ENCODE results near the gene PTBP3. TPM values are rescaled to one million over a fixed set of nuclear protein-coding genes. Genes with fewer than 3 reads are reported as not detected.

The PTBP3 gene
- total and polyA plus RNA-seq, 2 experiments from 2014 or later, result 14.7 to 26.5 TPM

DNA sequence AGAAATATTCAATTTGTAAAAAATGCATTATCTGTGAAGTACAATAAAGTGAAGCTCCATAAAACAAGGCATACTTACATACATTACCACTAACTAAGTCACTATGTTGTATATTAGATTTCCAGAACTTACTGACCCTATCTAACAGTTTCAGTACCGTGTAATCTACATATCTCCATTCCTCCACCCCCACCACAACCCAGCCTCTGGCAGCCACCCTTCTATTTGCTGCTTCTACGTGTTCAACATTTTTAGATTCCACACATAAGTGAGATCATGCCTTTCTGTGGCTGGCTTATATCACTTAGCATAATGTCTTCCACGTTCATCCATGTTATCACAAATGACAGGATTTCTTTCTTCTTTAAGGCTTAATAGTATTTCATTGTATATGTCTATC is 31.3 kb upstream of the PTBP3 start:
- Histone ChIP-seq H3K9ac (no peak overlapping the region), H3K9me2 (ENCODE audit: insufficient read depth) (no peaks in the 10 kb centered on the region), H3K27me3 (replicated peaks; ENCODE audit: insufficient read depth) (no peaks in the 10 kb centered on the region), H3K4me3 (no peak overlapping the region), H4K20me1 (ENCODE audit: insufficient read depth) (no peaks in the 10 kb centered on the region), H3K4me1 (ENCODE audit: insufficient read depth) (peaks cover 12% of the 10 kb centered on the region), H3K36me3 (ENCODE audit: low read depth) (no peaks in the 10 kb centered on the region), H2AFZ (no peak overlapping the region), H3K79me2 (ENCODE audit: insufficient read depth) (no peaks in the 10 kb centered on the region), H3F3A (ENCODE audit: insufficient read depth) (peaks cover 10% of the 10 kb centered on the region; the same call in 1 of the 2 replicates), H3K27ac (no peak overlapping the region), H3K9me3 (ENCODE audit: low read depth) (no peaks in the 10 kb centered on the region), H3K4me2 (ENCODE audit: unreplicated experiment) (no peak overlapping the region)
- in situ Hi-C loops (cut with MboI), result no loop called here
- DNase-seq, result no peak
- TF ChIP-seq EZH2 (IDR thresholded peaks at IDR 0.05; ENCODE audit: insufficient read depth, poor library complexity, severe bottlenecking) (no peak), EZH2phosphoT487 (IDR thresholded peaks at IDR 0.05; ENCODE audit: insufficient read depth, low read depth) (no peak)
- WGBS, 2 experiments (ENCODE audit: low coverage in 1 of 2, low lambda C conversion rate in 2 of 2, missing lambda C conversion rate in 2 of 2), result 53 to 56% methylated on average over 3 of the region's 3 CpGs

DNA sequence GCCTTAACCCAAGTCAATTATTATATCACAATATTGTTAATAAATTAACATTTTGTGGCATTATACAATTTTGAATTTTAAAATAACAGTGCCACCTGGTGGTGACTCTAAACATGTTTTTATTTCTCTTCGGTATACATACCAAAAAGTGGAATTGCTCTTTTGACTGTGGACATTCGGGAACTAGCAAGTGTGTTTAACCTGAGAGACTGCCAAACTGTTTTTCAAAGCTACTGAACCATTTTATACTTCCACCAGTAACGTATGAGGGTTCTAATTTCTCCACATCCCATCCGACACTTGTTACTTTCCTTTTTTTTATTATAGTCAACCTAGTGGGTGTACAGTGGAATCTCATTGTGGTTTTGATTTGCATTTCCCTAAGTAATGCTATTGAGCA is 28.2 kb upstream of the PTBP3 start:
- Histone ChIP-seq H3K4me3 (no peak overlapping the region), H3K9me3 (ENCODE audit: low read depth) (no peaks in the 10 kb centered on the region), H3F3A (ENCODE audit: insufficient read depth) (peaks cover 11% of the 10 kb centered on the region; the same call in 1 of the 2 replicates), H3K4me2 (ENCODE audit: unreplicated experiment) (no peak overlapping the region), H3K79me2 (ENCODE audit: insufficient read depth) (no peaks in the 10 kb centered on the region), H3K9me2 (ENCODE audit: insufficient read depth) (no peaks in the 10 kb centered on the region), H4K20me1 (ENCODE audit: insufficient read depth) (no peaks in the 10 kb centered on the region), H3K4me1 (ENCODE audit: insufficient read depth) (peaks cover 12% of the 10 kb centered on the region), H3K27me3 (replicated peaks; ENCODE audit: insufficient read depth) (no peaks in the 10 kb centered on the region), H3K27ac (no peak overlapping the region), H3K36me3 (ENCODE audit: low read depth) (no peaks in the 10 kb centered on the region), H2AFZ (no peak overlapping the region; the same call in 1 of the 2 replicates), H3K9ac (no peak overlapping the region)
- WGBS, 2 experiments (ENCODE audit: low coverage in 1 of 2, low lambda C conversion rate in 2 of 2, missing lambda C conversion rate in 2 of 2), result 23 to 24% methylated on average over 4 of the region's 4 CpGs
- in situ Hi-C loops (cut with MboI), result no loop called here
- TF ChIP-seq EZH2phosphoT487 (IDR thresholded peaks at IDR 0.05; ENCODE audit: insufficient read depth, low read depth) (no peak), EZH2 (IDR thresholded peaks at IDR 0.05; ENCODE audit: insufficient read depth, poor library complexity, severe bottlenecking) (no peak)
- DNase-seq, result peak; percentile 53

DNA sequence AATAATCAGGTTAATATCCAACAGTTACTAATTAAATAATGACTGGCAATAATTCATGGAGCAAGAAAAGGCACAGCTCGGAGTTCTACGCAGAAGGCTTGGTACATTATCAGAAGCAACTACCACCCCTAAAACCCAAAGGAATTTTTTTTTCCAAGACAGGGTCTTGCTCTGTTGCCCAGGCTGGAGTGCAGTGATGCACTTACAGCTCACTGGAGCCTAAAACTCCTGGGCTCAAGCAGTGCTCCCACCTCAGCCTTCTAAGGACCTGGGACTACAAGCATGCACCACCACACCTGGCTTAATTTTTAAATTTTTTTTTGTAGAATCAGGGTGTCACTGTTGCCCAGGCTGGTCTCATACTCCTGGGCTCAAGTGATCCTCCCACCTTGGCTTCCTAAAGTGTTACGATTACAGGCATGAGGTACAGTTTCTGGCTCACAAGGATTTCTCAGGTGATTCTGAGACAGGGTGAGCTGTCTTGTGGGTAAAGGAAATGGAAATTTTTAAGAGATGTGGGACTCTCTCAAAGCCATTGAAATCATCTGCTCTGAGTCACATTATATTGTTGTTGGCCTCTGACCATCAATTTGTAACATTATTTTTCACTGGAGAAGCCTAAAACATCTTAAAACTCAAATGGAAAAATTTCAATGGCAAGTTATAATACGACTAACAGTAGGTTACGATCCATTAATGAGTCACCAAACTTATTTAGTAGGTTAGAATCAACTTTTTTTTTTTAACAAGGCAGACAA is 26.8 kb upstream of the PTBP3 start:
- 58 to 64% methylated on average over 5 of the region's 5 CpGs for WGBS, 2 experiments (ENCODE audit: low coverage in 1 of 2, low lambda C conversion rate in 2 of 2, missing lambda C conversion rate in 2 of 2)
- no peaks in the 10 kb centered on the region for H3K9me3 ChIP-seq (ENCODE audit: low read depth)
- H3K4me2 ChIP-seq (ENCODE audit: unreplicated experiment), result peak overlapping the region; percentile 38
- in situ Hi-C loops (cut with MboI), result no loop called here
- H3K9me2 ChIP-seq (ENCODE audit: insufficient read depth), result no peaks in the 10 kb centered on the region
- no peak overlapping the region for H3K4me3 ChIP-seq
- H3K79me2 ChIP-seq (ENCODE audit: insufficient read depth), result no peaks in the 10 kb centered on the region
- no peaks in the 10 kb centered on the region for H3K27me3 ChIP-seq (replicated peaks; ENCODE audit: insufficient read depth)
- TF ChIP-seq EZH2phosphoT487 (IDR thresholded peaks at IDR 0.05; ENCODE audit: insufficient read depth, low read depth) (no peak), EZH2 (IDR thresholded peaks at IDR 0.05; ENCODE audit: insufficient read depth, poor library complexity, severe bottlenecking) (no peak)
- no peak overlapping the region for H3K9ac ChIP-seq
- H3F3A ChIP-seq (ENCODE audit: insufficient read depth), result peaks cover 11% of the 10 kb centered on the region; the same call in 1 of the 2 replicates
- DNase-seq, result peak; percentile 78
- H3K36me3 ChIP-seq (ENCODE audit: low read depth), result no peaks in the 10 kb centered on the region
- peaks cover 12% of the 10 kb centered on the region for H3K4me1 ChIP-seq (ENCODE audit: insufficient read depth)
- no peak overlapping the region for H2AFZ ChIP-seq
- no peaks in the 10 kb centered on the region for H4K20me1 ChIP-seq (ENCODE audit: insufficient read depth)
- peak overlapping the region; percentile 23 for H3K27ac ChIP-seq

DNA sequence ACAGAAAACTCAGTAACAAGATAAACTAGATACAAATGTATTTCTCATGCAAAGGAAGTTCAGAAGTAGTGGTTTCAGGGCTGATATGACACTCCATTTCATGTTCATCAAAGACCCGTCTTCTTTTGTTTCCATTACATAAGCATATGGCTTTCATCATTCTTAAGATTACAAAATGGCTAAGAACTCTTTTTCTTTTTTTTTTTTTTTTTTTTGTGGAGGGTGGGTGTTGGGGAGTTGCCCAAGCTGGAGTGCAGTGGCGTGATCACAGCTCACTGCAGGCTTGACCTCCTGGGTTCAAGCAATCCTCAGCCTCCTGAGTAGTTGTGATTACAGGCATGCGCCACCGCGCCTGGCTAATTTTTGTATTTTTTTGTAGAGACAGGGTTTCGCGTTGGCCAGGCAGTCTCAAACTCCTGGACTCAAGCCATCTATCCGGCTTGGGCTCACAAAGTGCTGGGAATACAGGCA is 22.0 kb upstream of the PTBP3 start:
- no peak overlapping the region for H3K9ac ChIP-seq
- no peak for DNase-seq
- no peak overlapping the region for H3K27ac ChIP-seq
- H3K9me3 ChIP-seq (ENCODE audit: low read depth), result no peaks in the 10 kb centered on the region
- H3K79me2 ChIP-seq (ENCODE audit: insufficient read depth), result no peaks in the 10 kb centered on the region
- WGBS, 2 experiments (ENCODE audit: low coverage in 1 of 2, low lambda C conversion rate in 2 of 2, missing lambda C conversion rate in 2 of 2), result 75 to 79% methylated on average over 7 to 8 of the region's 8 CpGs
- H3K9me2 ChIP-seq (ENCODE audit: insufficient read depth), result no peaks in the 10 kb centered on the region
- no peak overlapping the region for H3K4me2 ChIP-seq (ENCODE audit: unreplicated experiment)
- 0 out of 2 replicates have a peak, but pooled peaks cover 8% of the 10 kb centered on the region for H3F3A ChIP-seq (ENCODE audit: insufficient read depth)
- in situ Hi-C loops (cut with MboI), result loop anchor here (5.0 to 10.0 kb wide), 2 partner anchors 263 to 591 kb away; no protein-coding TSS in a partner anchor
- H3K36me3 ChIP-seq (ENCODE audit: low read depth), result no peaks in the 10 kb centered on the region
- H3K27me3 ChIP-seq (replicated peaks; ENCODE audit: insufficient read depth), result no peaks in the 10 kb centered on the region
- peaks cover 7% of the 10 kb centered on the region for H3K4me1 ChIP-seq (ENCODE audit: insufficient read depth)
- TF ChIP-seq EZH2phosphoT487 (IDR thresholded peaks at IDR 0.05; ENCODE audit: insufficient read depth, low read depth) (no peak), EZH2 (IDR thresholded peaks at IDR 0.05; ENCODE audit: insufficient read depth, poor library complexity, severe bottlenecking) (no peak)
- H4K20me1 ChIP-seq (ENCODE audit: insufficient read depth), result no peaks in the 10 kb centered on the region
- no peak overlapping the region for H3K4me3 ChIP-seq
- no peak overlapping the region for H2AFZ ChIP-seq
